ENCODE data around the gene B3GNT4.

Gene B3GNT4

DNA sequence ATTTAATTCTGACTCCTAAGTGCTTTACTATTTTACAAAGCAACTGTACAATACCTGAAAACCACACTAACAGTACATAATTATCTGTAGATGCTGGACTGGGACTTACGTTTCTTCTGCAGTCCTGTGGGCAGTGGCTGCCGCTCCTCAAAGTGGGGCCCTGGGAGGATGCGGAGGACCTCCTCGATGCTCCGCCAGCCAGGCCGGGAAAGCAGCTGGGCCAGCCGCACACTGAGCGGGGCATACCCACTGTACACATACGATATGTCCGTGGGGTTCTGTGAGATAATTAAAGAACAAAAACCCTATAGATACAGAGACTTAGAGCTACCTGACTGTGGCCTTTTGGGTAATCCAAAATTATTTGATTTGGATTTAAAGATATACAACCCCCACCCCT is 29.2 kb downstream of the B3GNT4 start:
- no peak overlapping the region for H2BK15ac ChIP-seq (ENCODE audit: low read length)
- no peak overlapping the region for H4K91ac ChIP-seq (ENCODE audit: low read depth, low read length, poor library complexity)
- H3K4me1 ChIP-seq (ENCODE audit: control insufficient read depth in 2 of 2, insufficient read depth in 1 of 2, low read depth in 1 of 2, low read length in 2 of 2), result no peaks in the 10 kb centered on the region
- WGBS, 2 donors (ENCODE audit: extremely low coverage in 2 of 2, insufficient read length in 2 of 2, insufficient replicate concordance in 1 of 2), result no CpG with 5 or more reads among the region's 10 CpGs
- no peak overlapping the region for H3K23ac ChIP-seq (ENCODE audit: low read depth, low read length, poor library complexity)
- no peak overlapping the region for H2BK12ac ChIP-seq (ENCODE audit: low read length)
- no peak overlapping the region for H2BK120ac ChIP-seq (ENCODE audit: low read depth, low read length)
- H3K4ac ChIP-seq (ENCODE audit: low read length), result no peak overlapping the region
- H3K4me2 ChIP-seq (ENCODE audit: insufficient read depth, low read length, poor library complexity, severe bottlenecking), result no peak overlapping the region
- H2BK5ac ChIP-seq (ENCODE audit: low read length), result no peak overlapping the region
- no peaks in the 10 kb centered on the region for H3K79me1 ChIP-seq (ENCODE audit: low read depth, low read length)
- no peak overlapping the region for H4K8ac ChIP-seq (ENCODE audit: low read depth, low read length)
- no peak overlapping the region for H3K9ac ChIP-seq (ENCODE audit: low read depth, low read length, poor library complexity)
- no peak overlapping the region for H3K4me3 ChIP-seq (ENCODE audit: low read length in 2 of 2)
- peak overlapping the region; percentile 63 for H3K14ac ChIP-seq (ENCODE audit: low read length)
- H3K27ac ChIP-seq (replicated peaks; ENCODE audit: low read length), result no peak overlapping the region
- no peaks in the 10 kb centered on the region for H3K27me3 ChIP-seq (ENCODE audit: control insufficient read depth in 3 of 3, insufficient read depth in 3 of 3, low read depth in 1 of 3, low read length in 3 of 3)
- peaks cover 13 to 63% of the 10 kb centered on the region in 2 donors for H3K36me3 ChIP-seq (replicated peaks in 1 of 2; ENCODE audit: control insufficient read depth in 2 of 2, insufficient read depth in 2 of 2, low read length in 2 of 2)
- DNase-seq (ENCODE audit: low spot score), result no peak
- no peak overlapping the region for H2AFZ ChIP-seq (ENCODE audit: low read length)
- no peak overlapping the region for H2AK5ac ChIP-seq (ENCODE audit: low read depth, low read length)
- H3K18ac ChIP-seq (ENCODE audit: low read length), result no peak overlapping the region
- H3K9me3 ChIP-seq (replicated peaks in 1 of 2; ENCODE audit: control insufficient read depth in 2 of 2, insufficient read depth in 1 of 2, low read depth in 1 of 2, low read length in 2 of 2), result no peaks in the 10 kb centered on the region

DNA sequence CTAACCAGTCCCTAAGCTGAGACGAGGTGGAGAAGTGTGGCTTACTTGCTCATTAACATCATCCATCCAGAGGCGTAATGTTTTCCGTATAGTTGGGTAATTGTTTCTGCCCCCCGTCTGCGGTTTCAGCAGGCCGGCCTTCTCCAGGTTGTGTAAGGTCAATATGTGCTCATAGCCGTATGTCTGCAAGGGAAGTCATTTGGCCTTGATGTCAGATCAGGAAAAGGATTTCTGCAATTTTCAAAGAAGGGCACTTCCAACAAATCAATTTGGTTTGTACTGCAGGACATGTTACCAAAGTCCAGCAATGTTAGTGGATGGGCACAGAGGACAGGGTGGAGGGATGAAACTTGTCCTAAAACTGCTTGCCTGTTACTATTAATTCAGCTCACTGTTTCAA is 32.2 kb downstream of the B3GNT4 start:
- H2BK15ac ChIP-seq (ENCODE audit: low read length), result no peak overlapping the region

DNA sequence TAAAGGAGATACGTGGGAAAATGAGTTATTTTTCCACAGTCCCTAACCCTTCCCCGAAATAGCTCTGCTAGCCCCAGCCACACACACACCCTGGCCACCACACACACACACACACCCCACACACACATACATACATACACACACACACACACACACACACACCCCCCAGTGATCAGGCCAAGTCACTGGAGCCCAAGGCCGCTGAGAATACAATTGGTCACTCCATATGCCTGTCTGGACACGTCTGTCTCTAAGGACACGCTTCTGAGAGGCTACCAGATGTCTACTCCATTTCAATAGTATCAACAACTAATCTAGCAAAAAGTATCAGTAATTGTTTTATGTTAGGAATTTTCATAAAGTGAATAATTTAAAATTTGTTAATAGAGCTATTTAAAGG is 35.4 kb downstream of the B3GNT4 start:
- H3K4me2 ChIP-seq (ENCODE audit: insufficient read depth, low read length, poor library complexity, severe bottlenecking), result no peak overlapping the region
- no CpG with 5 or more reads among the region's 5 CpGs for WGBS, 2 donors (ENCODE audit: extremely low coverage in 2 of 2, insufficient read length in 2 of 2, insufficient replicate concordance in 1 of 2)

More for the DNA sequence above, 32.2 kb downstream of the B3GNT4 start:
- Histone ChIP-seq H4K91ac (ENCODE audit: low read depth, low read length, poor library complexity) (no peak overlapping the region), H3K27me3 (ENCODE audit: control insufficient read depth in 3 of 3, insufficient read depth in 3 of 3, low read depth in 1 of 3, low read length in 3 of 3) (no peaks in the 10 kb centered on the region), H2BK120ac (ENCODE audit: low read depth, low read length) (no peak overlapping the region), H2BK12ac (ENCODE audit: low read length) (no peak overlapping the region), H3K4me3 (ENCODE audit: low read length in 2 of 2) (no peak overlapping the region), H3K23ac (ENCODE audit: low read depth, low read length, poor library complexity) (no peak overlapping the region), H4K8ac (ENCODE audit: low read depth, low read length) (no peak overlapping the region), H3K27ac (replicated peaks; ENCODE audit: low read length) (no peak overlapping the region), H3K36me3 (replicated peaks in 1 of 2; ENCODE audit: control insufficient read depth in 2 of 2, insufficient read depth in 2 of 2, low read length in 2 of 2) (peaks cover 9 to 70% of the 10 kb centered on the region in 2 donors), H3K4me2 (ENCODE audit: insufficient read depth, low read length, poor library complexity, severe bottlenecking) (no peak overlapping the region), H2AK5ac (ENCODE audit: low read depth, low read length) (no peak overlapping the region), H3K4me1 (ENCODE audit: control insufficient read depth in 2 of 2, insufficient read depth in 1 of 2, low read depth in 1 of 2, low read length in 2 of 2) (no peaks in the 10 kb centered on the region), H3K9me3 (replicated peaks in 1 of 2; ENCODE audit: control insufficient read depth in 2 of 2, insufficient read depth in 1 of 2, low read depth in 1 of 2, low read length in 2 of 2) (no peaks in the 10 kb centered on the region), H2AFZ (ENCODE audit: low read length) (no peak overlapping the region), H3K79me1 (ENCODE audit: low read depth, low read length) (no peaks in the 10 kb centered on the region), H2BK5ac (ENCODE audit: low read length) (no peak overlapping the region), H3K18ac (ENCODE audit: low read length) (no peak overlapping the region), H3K4ac (ENCODE audit: low read length) (no peak overlapping the region), H3K9ac (ENCODE audit: low read depth, low read length, poor library complexity) (no peak overlapping the region), H3K14ac (ENCODE audit: low read length) (no peak overlapping the region)
- no peak for DNase-seq (ENCODE audit: low spot score)
- WGBS, 2 donors (ENCODE audit: extremely low coverage in 2 of 2, insufficient read length in 2 of 2, insufficient replicate concordance in 1 of 2), result no CpG with 5 or more reads among the region's 7 CpGs

DNA sequence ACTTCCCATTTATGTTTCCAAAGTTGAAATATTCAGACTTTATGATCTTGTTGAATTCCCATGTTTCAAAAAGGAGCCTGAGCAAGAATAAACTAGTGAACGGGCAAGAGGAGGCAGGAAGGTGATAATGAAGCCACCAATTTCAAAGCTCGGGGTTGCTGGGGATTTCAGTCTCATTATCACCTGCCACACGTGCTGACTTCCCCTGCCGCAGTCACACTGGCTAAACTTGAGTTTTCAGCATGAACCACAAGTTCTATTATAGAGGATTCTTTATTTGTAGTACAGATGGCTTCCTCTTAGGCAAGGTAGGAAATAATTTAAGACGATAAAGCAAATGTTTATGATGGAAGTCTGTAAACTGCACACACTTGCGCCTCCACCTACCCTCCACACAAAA is 40.5 kb downstream of the B3GNT4 start:
- Histone ChIP-seq H3K18ac (ENCODE audit: low read length) (no peak overlapping the region), H2AK5ac (ENCODE audit: low read depth, low read length) (no peak overlapping the region), H3K4me2 (ENCODE audit: insufficient read depth, low read length, poor library complexity, severe bottlenecking) (no peak overlapping the region), H3K14ac (ENCODE audit: low read length) (no peak overlapping the region), H3K27ac (replicated peaks; ENCODE audit: low read length) (no peak overlapping the region), H3K79me1 (ENCODE audit: low read depth, low read length) (no peaks in the 10 kb centered on the region), H3K36me3 (replicated peaks in 1 of 2; ENCODE audit: control insufficient read depth in 2 of 2, insufficient read depth in 2 of 2, low read length in 2 of 2) (peaks cover 4 to 45% of the 10 kb centered on the region in 2 donors), H4K8ac (ENCODE audit: low read depth, low read length) (no peak overlapping the region), H3K4me3 (ENCODE audit: low read length in 2 of 2) (no peak overlapping the region), H2BK12ac (ENCODE audit: low read length) (no peak overlapping the region), H2BK15ac (ENCODE audit: low read length) (no peak overlapping the region), H3K4me1 (ENCODE audit: control insufficient read depth in 2 of 2, insufficient read depth in 1 of 2, low read depth in 1 of 2, low read length in 2 of 2) (no peaks in the 10 kb centered on the region), H3K23ac (ENCODE audit: low read depth, low read length, poor library complexity) (no peak overlapping the region), H3K4ac (ENCODE audit: low read length) (no peak overlapping the region), H3K27me3 (ENCODE audit: control insufficient read depth in 3 of 3, insufficient read depth in 3 of 3, low read depth in 1 of 3, low read length in 3 of 3) (no peaks in the 10 kb centered on the region), H2BK120ac (ENCODE audit: low read depth, low read length) (no peak overlapping the region), H2BK5ac (ENCODE audit: low read length) (no peak overlapping the region), H3K9me3 (replicated peaks in 1 of 2; ENCODE audit: control insufficient read depth in 2 of 2, insufficient read depth in 1 of 2, low read depth in 1 of 2, low read length in 2 of 2) (no peaks in the 10 kb centered on the region), H4K91ac (ENCODE audit: low read depth, low read length, poor library complexity) (no peak overlapping the region), H2AFZ (ENCODE audit: low read length) (no peak overlapping the region), H3K9ac (ENCODE audit: low read depth, low read length, poor library complexity) (no peak overlapping the region)
- DNase-seq (ENCODE audit: low spot score), result no peak
- no CpG with 5 or more reads among the region's 6 CpGs for WGBS, 2 donors (ENCODE audit: extremely low coverage in 2 of 2, insufficient read length in 2 of 2, insufficient replicate concordance in 1 of 2)

More for the DNA sequence above, 35.4 kb downstream of the B3GNT4 start:
- Histone ChIP-seq H3K79me1 (ENCODE audit: low read depth, low read length) (no peaks in the 10 kb centered on the region), H3K18ac (ENCODE audit: low read length) (no peak overlapping the region), H3K9me3 (replicated peaks in 1 of 2; ENCODE audit: control insufficient read depth in 2 of 2, insufficient read depth in 1 of 2, low read depth in 1 of 2, low read length in 2 of 2) (no peaks in the 10 kb centered on the region), H3K23ac (ENCODE audit: low read depth, low read length, poor library complexity) (no peak overlapping the region), H3K27me3 (ENCODE audit: control insufficient read depth in 3 of 3, insufficient read depth in 3 of 3, low read depth in 1 of 3, low read length in 3 of 3) (no peaks in the 10 kb centered on the region), H3K27ac (replicated peaks; ENCODE audit: low read length) (no peak overlapping the region), H4K8ac (ENCODE audit: low read depth, low read length) (no peak overlapping the region), H3K4ac (ENCODE audit: low read length) (no peak overlapping the region), H2BK5ac (ENCODE audit: low read length) (no peak overlapping the region), H3K4me1 (ENCODE audit: control insufficient read depth in 2 of 2, insufficient read depth in 1 of 2, low read depth in 1 of 2, low read length in 2 of 2) (no peaks in the 10 kb centered on the region), H2BK15ac (ENCODE audit: low read length) (no peak overlapping the region), H3K9ac (ENCODE audit: low read depth, low read length, poor library complexity) (no peak overlapping the region), H3K4me3 (ENCODE audit: low read length in 2 of 2) (no peak overlapping the region), H4K91ac (ENCODE audit: low read depth, low read length, poor library complexity) (no peak overlapping the region), H2AK5ac (ENCODE audit: low read depth, low read length) (no peak overlapping the region), H3K14ac (ENCODE audit: low read length) (no peak overlapping the region), H2AFZ (ENCODE audit: low read length) (no peak overlapping the region), H2BK12ac (ENCODE audit: low read length) (no peak overlapping the region), H3K36me3 (replicated peaks in 1 of 2; ENCODE audit: control insufficient read depth in 2 of 2, insufficient read depth in 2 of 2, low read length in 2 of 2) (peaks cover 7 to 59% of the 10 kb centered on the region in 2 donors), H2BK120ac (ENCODE audit: low read depth, low read length) (no peak overlapping the region)
- DNase-seq (ENCODE audit: low spot score), result no peak

All from neuronal stem cell (in vitro differentiated cells).